GM21529 (cell line): ENCODE results near the gene PTGER2.

Experiments used
- ATAC-seq: cut with Tn5 transposase; IDR thresholded peaks from one replicate; pipeline ENCODE4 v1.9.1; 2021; ENCODE audit not compliant: unreplicated experiment

Gene PTGER2

DNA sequence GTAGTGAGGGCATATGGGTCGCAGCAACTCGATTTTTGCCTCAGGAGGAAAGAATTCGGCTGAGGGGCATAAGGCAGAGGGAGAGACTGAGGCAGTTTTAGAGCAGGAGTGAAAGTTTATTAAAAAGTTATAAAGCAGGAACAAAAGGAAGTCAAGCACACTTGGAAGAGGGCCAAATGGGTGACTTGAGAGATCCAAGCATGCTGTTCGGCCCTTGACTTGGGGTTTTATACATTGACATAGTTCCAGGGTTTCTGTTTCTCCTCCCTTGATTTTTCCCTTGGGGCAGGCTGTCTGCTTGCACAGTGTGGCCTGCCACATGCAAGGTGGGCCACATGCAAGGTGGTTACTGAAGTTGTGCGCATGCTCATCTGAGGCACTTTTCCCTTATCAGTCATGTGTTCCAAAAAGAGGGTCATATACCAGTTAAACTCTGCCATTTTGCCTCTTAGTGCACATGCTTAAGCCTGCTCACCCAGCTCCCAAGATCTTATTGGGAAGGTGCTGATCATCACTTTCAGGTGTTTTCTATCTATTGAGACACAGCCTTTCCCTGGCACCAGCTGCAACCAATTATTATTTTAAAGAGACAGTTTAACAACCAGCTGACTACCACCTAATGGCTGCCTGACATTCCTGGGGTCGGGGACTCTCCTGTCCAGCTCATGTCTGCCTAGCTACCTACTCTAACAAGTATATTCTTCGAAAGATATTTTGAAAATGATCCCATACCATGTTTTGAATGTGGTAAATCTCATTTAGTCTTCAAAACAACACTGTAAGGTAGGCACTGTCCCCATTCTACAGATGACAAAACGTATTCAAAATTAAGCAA, 19.9 kb downstream of the PTGER2 start:
- no peak for ATAC-seq

GRCh38 chr14:52336241-52336640, 22.1 kb downstream of the PTGER2 start:
- no peak for ATAC-seq

DNA sequence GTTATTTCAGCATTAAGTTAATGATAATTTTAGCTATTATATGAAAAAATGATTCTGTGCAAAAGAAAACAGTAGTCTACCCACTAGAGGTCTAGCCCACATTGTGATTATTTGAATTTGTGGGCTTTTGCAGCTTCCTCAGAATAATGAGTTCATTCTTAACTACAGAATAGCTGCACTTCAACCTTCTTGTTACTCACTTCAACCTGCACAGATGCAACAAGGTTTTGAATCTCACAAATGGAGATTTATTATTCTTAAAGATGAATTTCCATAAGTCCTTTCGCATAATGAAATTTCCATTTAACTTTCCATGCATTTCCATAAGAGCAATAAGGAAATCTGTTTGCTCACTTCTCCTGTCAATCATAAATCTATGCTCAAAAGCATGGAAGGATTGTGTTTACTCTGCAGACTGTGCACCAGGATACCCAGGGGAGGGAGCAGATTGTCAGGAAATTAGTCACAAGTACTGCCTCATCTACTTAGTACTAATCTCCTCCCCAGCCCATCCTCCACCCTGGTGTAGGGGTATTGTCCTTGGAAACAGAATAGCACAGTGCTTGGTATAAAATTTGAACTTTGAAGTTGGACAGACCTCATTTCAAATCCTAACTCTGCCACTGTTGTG, 24.1 kb downstream of the PTGER2 start:
- no peak for ATAC-seq

- no peak for ATAC-seq
These were observed 25.1 kb downstream of the PTGER2 start for GRCh38 chr14:52339262-52339661.

DNA sequence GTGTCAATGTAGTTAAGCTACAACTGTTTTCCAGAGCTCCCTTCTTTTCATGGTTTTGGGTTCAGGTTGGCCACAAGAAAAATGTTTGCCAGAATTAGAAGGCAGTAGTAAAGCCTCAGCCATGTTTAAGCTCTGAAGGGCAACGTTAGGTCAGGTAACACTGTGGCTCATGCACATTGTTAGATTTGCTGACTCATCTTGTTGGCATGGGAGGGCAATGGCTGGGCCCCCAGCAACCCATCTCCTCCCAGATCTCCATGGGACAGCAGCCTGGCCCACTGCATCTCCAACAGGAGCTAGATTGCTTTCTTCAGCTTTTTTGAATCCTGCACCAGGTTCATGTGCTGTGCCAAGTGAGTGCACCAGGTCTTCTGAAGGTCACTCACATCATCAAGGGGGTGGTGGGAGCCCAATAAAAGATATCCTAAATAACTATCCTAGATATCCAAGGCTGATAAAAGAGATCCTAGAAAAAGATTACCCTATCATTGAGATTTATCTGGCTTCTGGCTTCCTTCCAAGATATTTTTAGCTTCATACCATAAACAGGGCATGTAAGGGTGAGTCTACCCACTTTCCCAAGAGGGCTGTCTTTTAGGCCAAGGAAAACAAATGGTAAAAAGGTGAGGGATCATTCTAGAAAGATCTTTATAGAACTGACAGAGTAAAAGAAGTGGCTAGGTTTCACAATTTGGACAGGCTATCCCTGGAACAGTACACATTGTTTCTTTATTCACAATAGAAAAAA, 28.9 kb downstream of the PTGER2 start:
- ATAC-seq, result no peak

- ATAC-seq, result no peak
These were observed 32.7 kb downstream of the PTGER2 start for GRCh38 chr14:52346778-52347177.

DNA sequence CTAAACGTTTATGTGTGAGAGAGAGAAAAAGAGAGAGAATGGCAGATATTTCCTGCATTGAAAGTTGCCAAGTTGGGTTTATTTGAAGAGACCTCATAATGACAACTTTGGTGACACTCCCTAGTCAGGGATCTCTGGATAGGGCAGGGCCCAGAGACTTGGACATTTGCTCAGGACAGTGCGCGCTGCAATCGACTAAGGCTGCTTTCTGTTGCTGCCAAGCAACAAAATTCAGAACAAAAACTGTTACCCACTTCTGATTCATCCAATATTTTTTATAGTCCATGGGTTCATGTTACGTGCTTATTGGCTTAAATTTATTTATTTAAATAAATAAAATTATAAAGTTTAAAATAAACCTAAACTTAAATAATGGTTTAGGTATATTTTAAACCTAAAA, 34.2 kb downstream of the PTGER2 start:
- no peak for ATAC-seq

GRCh38 chr14:52348776-52349175, 34.7 kb downstream of the PTGER2 start:
- no peak for ATAC-seq

DNA sequence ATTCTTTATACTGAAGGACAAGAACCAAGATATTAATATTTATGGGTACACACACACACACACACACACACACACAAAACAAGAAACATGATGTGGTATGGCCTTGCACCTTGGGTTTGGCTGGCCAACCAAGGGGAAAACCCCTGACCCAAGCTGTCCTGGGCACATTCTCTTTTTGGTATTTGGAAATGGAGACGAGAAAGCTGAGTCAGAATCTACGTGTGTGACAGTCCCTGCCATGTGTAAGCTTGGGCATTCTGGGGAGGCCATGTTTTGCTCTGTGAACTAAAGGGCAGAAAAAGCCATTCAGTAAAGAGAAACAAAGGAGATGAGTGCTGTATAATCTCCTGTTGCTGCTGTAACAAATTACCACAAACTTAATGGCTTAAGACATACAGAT, 35.6 kb downstream of the PTGER2 start:
- ATAC-seq, result no peak

- ATAC-seq, result no peak
These were observed 36.3 kb downstream of the PTGER2 start for GRCh38 chr14:52350445-52350844.

- peak; percentile 7 for ATAC-seq
These were observed 37.3 kb downstream of the PTGER2 start for GRCh38 chr14:52351233-52352060.

- ATAC-seq, result peak; percentile 67
These were observed 38.0 kb downstream of the PTGER2 start for GRCh38 chr14:52352061-52352491.

- ATAC-seq, result peak; percentile 21
These were observed 38.5 kb downstream of the PTGER2 start for GRCh38 chr14:52352569-52352968.

DNA sequence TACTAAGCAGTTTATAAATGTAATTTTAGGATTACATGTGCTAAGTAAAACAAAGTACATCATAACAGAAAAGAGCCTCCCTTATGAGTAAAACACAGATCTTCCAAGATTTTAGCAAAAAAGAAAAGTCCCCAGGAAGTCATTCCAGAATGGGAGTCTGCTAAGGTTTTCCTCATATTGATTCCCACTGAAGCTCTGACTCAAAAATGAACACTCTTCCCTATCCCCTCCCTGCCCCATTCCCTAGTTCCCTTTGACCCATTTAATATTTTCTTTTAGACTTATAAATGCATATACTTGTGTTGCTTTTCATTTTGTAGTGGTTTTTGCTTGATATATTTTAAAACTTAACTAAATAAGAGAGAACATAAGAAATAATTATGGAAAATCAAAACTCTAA, 40.1 kb downstream of the PTGER2 start:
- no peak for ATAC-seq

DNA sequence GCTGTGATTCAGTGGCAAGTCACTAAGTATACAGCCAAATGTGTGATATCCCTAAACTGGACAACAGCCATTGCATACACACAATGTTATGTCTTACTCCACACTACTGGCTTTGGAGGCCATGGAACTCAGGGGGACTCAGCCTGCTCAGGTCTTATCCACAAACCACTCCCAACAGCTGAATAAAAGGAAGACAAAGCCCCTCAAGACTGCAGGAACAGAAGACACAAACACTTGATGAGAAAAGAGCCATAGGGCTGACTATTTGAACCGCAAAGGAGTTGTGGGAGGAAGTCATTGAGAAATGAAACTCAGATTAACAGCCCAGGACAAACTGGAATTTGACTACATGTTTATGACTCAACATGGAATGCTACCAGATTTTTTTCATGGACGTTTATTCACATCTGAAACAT, 40.9 kb downstream of the PTGER2 start:
- no peak for ATAC-seq

DNA sequence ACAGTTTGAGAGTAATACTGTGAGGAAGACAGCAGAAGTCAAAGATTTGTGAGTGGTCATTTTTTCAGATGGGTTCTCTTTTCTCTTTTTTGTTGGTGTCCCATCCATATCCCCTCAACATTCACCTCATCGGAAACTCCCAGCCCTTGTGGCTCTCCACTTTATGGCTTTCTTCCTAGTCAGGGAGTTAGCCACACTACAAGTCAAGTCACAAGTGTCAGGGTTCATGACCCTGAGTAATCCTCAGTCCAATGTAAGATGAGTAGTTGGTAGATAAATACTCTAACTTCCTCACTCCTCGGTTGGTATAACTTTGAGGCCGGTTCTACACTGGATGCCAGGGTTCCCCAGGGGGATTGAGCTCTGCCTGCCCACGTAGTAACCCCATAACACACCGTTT, 41.4 kb downstream of the PTGER2 start:
- no peak for ATAC-seq

GRCh38 chr14:52356025-52356424, 41.9 kb downstream of the PTGER2 start:
- no peak for ATAC-seq

DNA sequence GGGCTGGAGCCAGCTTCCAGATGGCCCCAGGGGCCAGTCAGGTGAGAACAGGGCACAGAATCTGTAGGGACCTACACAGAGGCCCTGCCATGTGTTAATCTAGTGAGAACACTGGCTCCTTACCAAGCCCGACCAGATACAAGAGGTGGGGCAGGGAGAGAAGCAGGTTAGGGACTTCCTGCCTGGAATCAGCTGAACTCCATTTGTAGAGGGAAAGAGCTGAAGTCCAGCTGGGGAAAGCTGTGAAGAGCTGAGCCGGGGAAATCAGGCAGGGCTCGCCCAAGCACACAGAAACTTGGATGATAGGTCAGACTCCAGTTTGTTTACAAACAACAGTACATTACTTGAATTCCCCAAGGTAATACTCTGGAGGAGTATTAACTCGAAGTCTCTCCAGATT, 46.7 kb downstream of the PTGER2 start:
- ATAC-seq, result no peak

DNA sequence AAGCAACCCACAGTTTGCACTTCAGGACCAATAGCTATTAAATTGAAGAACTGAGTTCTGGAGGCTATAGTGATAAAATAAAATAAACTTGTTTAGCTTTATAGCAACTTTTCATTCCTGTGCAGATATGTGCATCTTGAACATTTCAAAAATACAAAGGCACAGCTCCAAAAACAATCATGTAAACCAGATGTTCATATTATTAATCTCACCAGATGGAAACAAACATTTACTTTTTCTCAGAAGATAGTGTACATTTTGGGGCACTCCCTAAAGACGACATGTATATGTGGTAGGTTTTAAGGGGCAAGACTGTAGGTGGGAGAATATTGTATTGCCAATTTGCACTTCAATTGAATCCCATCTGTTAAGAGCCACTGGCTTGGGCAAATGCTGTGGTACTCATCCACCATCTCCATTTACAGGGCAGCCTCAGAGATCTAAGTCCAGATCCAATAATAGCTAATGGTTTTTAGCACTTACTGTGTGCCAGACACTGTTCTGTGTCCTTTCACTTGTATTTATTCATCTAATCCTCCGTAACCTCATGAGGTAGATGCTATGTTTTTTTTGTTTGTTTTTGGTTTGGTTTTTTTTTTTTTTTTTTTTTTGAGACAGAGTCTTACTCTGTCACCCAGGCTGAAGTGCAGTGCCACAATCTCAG, 49.1 kb downstream of the PTGER2 start:
- ATAC-seq, result no peak

GRCh38 chr14:52363961-52364360, 49.8 kb downstream of the PTGER2 start:
- ATAC-seq, result no peak
